Uterus (tissue), 4 donors: ENCODE measurements around the gene PPM1H. TPM values are rescaled to one million over a fixed set of nuclear protein-coding genes. Genes with fewer than 3 reads are reported as not detected.

Experiments used
- DNase-seq, 2 donors: peaks; one replicate each; pipeline ENCODE4 v3.0.0-alpha.2; 2019 to 2020
- H3K27ac ChIP-seq, 2 donors: fragments of 200-600 bp; sonication (generic); 1 replicate in 1 of 2; 2 replicates in 1 of 2; pipeline ENCODE4 v1.5.1; 2016 to 2018
- H3K27me3 ChIP-seq, 2 donors: fragments of 200-600 bp; sonication (generic); one replicate each; pipeline ENCODE4 v1.5.1; 2018 to 2019; ENCODE audit warnings: control low read depth in 1 of 2
- H3K36me3 ChIP-seq, 2 donors: fragments of 200-600 bp; sonication (generic); one replicate each; pipeline ENCODE4 v1.5.1; 2019; ENCODE audit warnings: control low read depth in 1 of 2
- H3K4me1 ChIP-seq, 2 donors: fragments of 200-600 bp; sonication (generic); one replicate each; pipeline ENCODE4 v1.5.1; 2018 to 2019; ENCODE audit warnings: control low read depth in 1 of 2
- H3K4me3 ChIP-seq, 2 donors: fragments of 200-600 bp; sonication (generic); 1 replicate in 1 of 2; 2 replicates in 1 of 2; pipeline ENCODE4 v1.5.1; 2018 to 2019; ENCODE audit warnings: mild to moderate bottlenecking in 1 of 2
- H3K9me3 ChIP-seq, 2 donors: fragments of 200-600 bp; sonication (generic); one replicate each; pipeline ENCODE4 v1.5.1; 2019; ENCODE audit warnings: control low read depth in 1 of 2
- POLR2A ChIP-seq, 2 donors: fragments of 450-650 bp; IDR thresholded peaks; one replicate each; pipeline ENCODE4 v1.6.1; 2016; ENCODE audit warnings: antibody characterized with exemption in 2 of 2, mild to moderate bottlenecking in 1 of 2, moderate library complexity in 1 of 2
- intact Hi-C: fragments of 100-400 bp; cut with DNase I; formaldehyde crosslinking; loops from one replicate; pipeline ENCODE4 v1.15.1; 2023; ENCODE audit warnings: low total_unique reads
- total RNA-seq, 4 donors: library from RNA; depleted of rRNA in 3 of 4; stranded (reverse); fragments of >200 nt in 3 of 4; gene quantifications; one replicate each; pipeline versions ENCODE4 v1.1.0 to v1.2.4, GENCODE V29; 2014 to 2023
- TF ChIP-seq, protein P1 (sequence below), 4 experiments: fragments of 200-600 bp in 2 of 4; fragments of 450-650 bp in 2 of 4; sonication (generic) in 2 of 4; IDR thresholded peaks; one replicate each; pipeline ENCODE4 v1.5.1; 2016 to 2019; ENCODE audit warnings: antibody characterized with exemption in 4 of 4, mild to moderate bottlenecking in 2 of 4, moderate library complexity in 1 of 4
- donor health status: DM: yes; HTN: yes; CAD: no.

PPM1H gene
- total RNA-seq, 4 donors from 2014 or later = 2.0 to 24.1 (median 6.6) TPM

DNA sequence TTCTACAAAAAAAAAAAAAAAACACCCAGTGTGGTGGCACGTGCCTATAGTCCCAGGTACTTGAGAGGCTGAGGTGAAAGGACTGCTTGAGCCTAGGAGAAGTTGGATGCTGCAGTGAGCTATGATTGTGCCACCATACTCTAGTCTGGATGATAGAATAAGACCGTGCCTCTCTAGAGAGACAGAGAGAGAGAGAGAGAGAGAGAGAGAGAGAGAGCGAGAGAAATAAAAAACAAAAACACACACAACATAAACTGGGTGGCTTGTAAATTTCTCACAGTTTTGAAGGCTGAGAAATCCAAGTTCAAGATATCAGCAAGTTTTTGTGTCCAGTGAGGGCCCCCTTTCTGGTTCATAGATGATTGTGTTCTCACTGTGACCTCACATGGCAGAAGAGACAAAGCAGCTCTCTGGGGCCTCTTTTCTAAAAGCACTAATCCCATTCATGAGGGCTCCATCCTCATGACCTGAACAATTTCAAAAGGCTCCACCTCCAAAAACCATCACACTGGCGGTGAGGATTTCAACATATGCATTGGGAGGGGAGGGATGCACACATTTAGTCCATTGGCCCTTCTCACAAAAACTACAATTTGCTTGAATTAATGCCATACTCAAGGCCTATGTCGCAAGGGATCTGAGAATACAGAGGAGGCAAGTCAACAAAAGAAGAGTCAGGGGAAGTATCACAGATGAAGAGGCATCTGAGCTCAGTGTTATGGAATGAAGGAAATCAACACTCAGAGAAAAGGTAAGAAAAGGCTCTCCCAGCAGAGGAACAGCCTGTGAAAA, 94.9 kb downstream of the PPM1H start:
- no peaks in the 10 kb centered on the region for H3K9me3 ChIP-seq
- intact Hi-C loops = no loop called here
- no peak overlapping the region for H3K27ac ChIP-seq
- TF ChIP-seq, protein P1, sequence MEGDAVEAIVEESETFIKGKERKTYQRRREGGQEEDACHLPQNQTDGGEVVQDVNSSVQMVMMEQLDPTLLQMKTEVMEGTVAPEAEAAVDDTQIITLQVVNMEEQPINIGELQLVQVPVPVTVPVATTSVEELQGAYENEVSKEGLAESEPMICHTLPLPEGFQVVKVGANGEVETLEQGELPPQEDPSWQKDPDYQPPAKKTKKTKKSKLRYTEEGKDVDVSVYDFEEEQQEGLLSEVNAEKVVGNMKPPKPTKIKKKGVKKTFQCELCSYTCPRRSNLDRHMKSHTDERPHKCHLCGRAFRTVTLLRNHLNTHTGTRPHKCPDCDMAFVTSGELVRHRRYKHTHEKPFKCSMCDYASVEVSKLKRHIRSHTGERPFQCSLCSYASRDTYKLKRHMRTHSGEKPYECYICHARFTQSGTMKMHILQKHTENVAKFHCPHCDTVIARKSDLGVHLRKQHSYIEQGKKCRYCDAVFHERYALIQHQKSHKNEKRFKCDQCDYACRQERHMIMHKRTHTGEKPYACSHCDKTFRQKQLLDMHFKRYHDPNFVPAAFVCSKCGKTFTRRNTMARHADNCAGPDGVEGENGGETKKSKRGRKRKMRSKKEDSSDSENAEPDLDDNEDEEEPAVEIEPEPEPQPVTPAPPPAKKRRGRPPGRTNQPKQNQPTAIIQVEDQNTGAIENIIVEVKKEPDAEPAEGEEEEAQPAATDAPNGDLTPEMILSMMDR (IDR thresholded peaks at IDR 0.05) = no peak
- no peak for TF ChIP-seq POLR2A (IDR thresholded peaks at IDR 0.05)
- no peaks in the 10 kb centered on the region for H3K4me1 ChIP-seq
- no peaks in the 10 kb centered on the region for H3K36me3 ChIP-seq
- H3K4me3 ChIP-seq = no peak overlapping the region
- no peak for DNase-seq
- H3K27me3 ChIP-seq = no peaks in the 10 kb centered on the region

DNA sequence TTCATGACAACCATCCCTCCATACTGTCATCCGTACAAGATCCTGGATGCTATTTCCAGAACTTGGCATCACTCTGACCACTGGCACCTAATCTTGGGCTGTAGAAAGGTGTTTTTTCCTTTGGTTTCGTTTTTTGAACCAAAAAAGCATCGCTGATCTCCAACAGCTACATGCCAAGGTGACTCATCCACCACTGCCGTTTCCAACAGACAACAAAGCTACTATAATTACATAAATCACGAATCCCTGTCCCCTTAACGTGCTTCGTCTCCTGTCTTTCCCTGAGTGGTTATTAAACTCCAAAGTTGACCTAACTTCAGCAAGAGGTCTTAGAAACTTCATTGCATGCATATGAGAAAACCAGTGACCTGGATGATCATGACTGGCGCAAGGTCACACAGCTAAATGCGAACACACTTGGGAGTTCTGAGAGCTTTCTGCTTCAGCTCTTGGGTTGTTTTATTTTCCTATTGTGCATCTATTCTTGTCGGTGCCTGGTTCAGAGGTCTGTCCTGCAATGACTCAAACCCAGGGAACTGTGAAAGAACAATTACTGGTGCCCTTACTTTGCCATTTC, 99.9 kb downstream of the PPM1H start:
- peak overlapping the region in 1 of 2 donors; percentile 22 for H3K4me3 ChIP-seq
- intact Hi-C loops = no loop called here
- no peaks in the 10 kb centered on the region for H3K36me3 ChIP-seq
- peaks cover 0 to 4% of the 10 kb centered on the region in 2 donors for H3K4me1 ChIP-seq
- no peaks in the 10 kb centered on the region for H3K9me3 ChIP-seq
- peak overlapping the region; percentile 48 to 83 for H3K27ac ChIP-seq
- peak; percentile 41 to 67 for DNase-seq
- TF ChIP-seq, protein P1 (IDR thresholded peaks at IDR 0.05) = no peak
- TF ChIP-seq POLR2A (IDR thresholded peaks at IDR 0.05) = no peak
- H3K27me3 ChIP-seq = no peaks in the 10 kb centered on the region

DNA sequence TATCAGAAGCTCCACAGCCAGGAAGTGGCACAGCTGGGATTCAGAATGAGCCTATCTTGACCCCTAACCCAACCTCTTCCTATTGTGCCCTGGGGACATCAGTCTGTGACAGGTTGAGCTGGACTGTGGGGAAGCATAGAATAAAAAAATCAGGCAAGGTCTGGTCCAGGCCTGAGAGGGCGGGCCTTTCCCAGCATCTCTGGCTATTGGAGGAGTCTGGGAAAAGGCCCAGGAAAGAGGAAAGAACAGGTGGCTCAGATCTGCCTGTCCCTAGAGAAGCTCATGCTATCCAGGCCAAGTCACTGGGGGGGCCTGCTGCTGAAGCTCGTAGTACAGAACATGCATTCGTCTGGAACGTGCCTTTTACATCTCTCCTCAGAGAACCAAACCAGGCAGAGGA, 100.5 kb downstream of the PPM1H start:
- no peaks in the 10 kb centered on the region for H3K36me3 ChIP-seq
- peak overlapping the region; percentile 48 to 83 for H3K27ac ChIP-seq
- no peaks in the 10 kb centered on the region for H3K9me3 ChIP-seq
- H3K4me1 ChIP-seq = peaks cover 0 to 4% of the 10 kb centered on the region in 2 donors
- H3K27me3 ChIP-seq = no peaks in the 10 kb centered on the region
- intact Hi-C loops = no loop called here
- no peak for TF ChIP-seq POLR2A (IDR thresholded peaks at IDR 0.05)
- TF ChIP-seq, protein P1 (IDR thresholded peaks at IDR 0.05) = no peak
- H3K4me3 ChIP-seq = peak overlapping the region in 1 of 2 donors; percentile 22
- peak; percentile 70 to 85 for DNase-seq

DNA sequence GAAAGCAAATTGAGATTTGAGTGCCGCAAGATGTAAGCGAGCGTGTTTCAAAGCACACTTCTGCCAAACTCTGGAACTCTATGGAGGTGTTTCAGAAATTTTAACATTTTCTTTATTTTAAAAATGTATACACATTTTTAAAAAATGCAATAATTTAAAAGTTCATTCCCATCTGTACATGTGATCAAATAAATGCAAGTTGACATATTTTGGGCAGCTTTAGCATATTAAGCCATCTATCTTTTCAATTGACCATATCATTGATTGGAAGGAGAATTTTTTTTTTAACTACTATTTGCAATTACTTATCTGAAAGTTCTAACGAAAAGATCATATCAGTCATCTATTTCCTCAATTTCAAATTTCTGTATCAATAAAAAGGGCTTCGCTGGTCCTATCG, 101.3 kb downstream of the PPM1H start:
- DNase-seq = no peak
- no peaks in the 10 kb centered on the region for H3K27me3 ChIP-seq
- TF ChIP-seq POLR2A (IDR thresholded peaks at IDR 0.05) = no peak
- TF ChIP-seq, protein P1 (IDR thresholded peaks at IDR 0.05) = no peak

DNA sequence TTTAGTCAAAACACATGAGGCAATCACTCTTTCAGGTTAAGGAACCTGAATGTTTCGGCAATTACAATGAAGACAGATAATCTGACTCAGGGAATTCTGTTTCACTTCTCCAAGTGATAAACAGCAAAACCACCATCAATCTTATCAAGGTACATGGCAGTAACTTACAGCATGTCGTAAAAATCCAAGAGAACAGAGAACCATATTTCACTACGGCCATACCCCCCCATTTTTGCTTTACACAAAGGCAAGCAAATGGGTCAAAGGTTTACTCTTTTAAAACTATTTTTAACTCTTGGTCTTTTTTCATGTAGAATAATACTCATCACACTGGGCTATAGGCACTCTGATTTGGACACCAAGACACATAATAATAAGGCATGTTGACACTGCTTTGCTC, 102.4 kb downstream of the PPM1H start:
- TF ChIP-seq, protein P1 (IDR thresholded peaks at IDR 0.05) = no peak
- TF ChIP-seq POLR2A (IDR thresholded peaks at IDR 0.05) = no peak
- H3K9me3 ChIP-seq = no peaks in the 10 kb centered on the region
- no peaks in the 10 kb centered on the region for H3K36me3 ChIP-seq
- H3K27me3 ChIP-seq = no peaks in the 10 kb centered on the region
- peak overlapping the region in 1 of 2 donors; percentile 59 for H3K27ac ChIP-seq
- H3K4me3 ChIP-seq = no peak overlapping the region
- no peak for DNase-seq
- intact Hi-C loops = no loop called here
- peaks cover 0 to 4% of the 10 kb centered on the region in 2 donors for H3K4me1 ChIP-seq

More for the DNA sequence above, 101.3 kb downstream of the PPM1H start:
- no peak overlapping the region for H3K4me3 ChIP-seq
- H3K27ac ChIP-seq = peak overlapping the region in 1 of 2 donors; percentile 40
- no peaks in the 10 kb centered on the region for H3K9me3 ChIP-seq
- H3K4me1 ChIP-seq = peaks cover 0 to 4% of the 10 kb centered on the region in 2 donors
- intact Hi-C loops = no loop called here
- H3K36me3 ChIP-seq = no peaks in the 10 kb centered on the region
